ACC112 (cell line): ENCODE data around the gene BCAS3.

ENCODE experiments used
- H2AFZ ChIP-seq: fragments of 200-600 bp; sonication (generic); one replicate; pipeline ENCODE4 v1.6.0; 2017; ENCODE audit warnings: antibody characterized with exemption, low read length; ENCODE audit not compliant: unreplicated experiment
- H3K27ac ChIP-seq: fragments of 200-600 bp; sonication (generic); 2 replicates; pipeline ENCODE4 v1.5.1; 2014; ENCODE audit warnings: low read depth, mild to moderate bottlenecking, antibody characterized with exemption, low read length, moderate library complexity
- H3K27me3 ChIP-seq: fragments of 200-600 bp; sonication (generic); 2 replicates; pipeline ENCODE4 v1.6.1; 2014; ENCODE audit warnings: mild to moderate bottlenecking, antibody characterized with exemption, low read length, moderate library complexity, mixed read lengths; ENCODE audit not compliant: insufficient read depth
- H3K36me3 ChIP-seq: fragments of 200-600 bp; sonication (generic); 2 replicates; pipeline ENCODE4 v1.6.1; 2016; ENCODE audit warnings: mild to moderate bottlenecking, antibody characterized with exemption, low read length, moderate library complexity, mixed read lengths; ENCODE audit not compliant: insufficient read depth
- H3K4me1 ChIP-seq: fragments of 200-600 bp; sonication (generic); one replicate; pipeline ENCODE4 v1.6.1; 2016; ENCODE audit warnings: low read length, mixed read lengths; ENCODE audit not compliant: insufficient read depth, unreplicated experiment, control insufficient read depth
- H3K4me3 ChIP-seq: fragments of 200-600 bp; sonication (generic); 2 replicates; pipeline ENCODE4 v1.5.1; 2014; ENCODE audit warnings: mild to moderate bottlenecking, low read depth, low read length
- H3K79me2 ChIP-seq: fragments of 200-600 bp; sonication (generic); one replicate; pipeline ENCODE4 v1.6.0; 2016; ENCODE audit warnings: low read length; ENCODE audit not compliant: control insufficient read depth, unreplicated experiment, insufficient read depth

The BCAS3 gene

GRCh38 chr17:61318684-61319098 lies 641.0 kb downstream of the BCAS3 start:
- Histone ChIP-seq H3K36me3 (no peaks in the 10 kb centered on the region), H3K79me2 (no peaks in the 10 kb centered on the region), H3K27ac (no peak overlapping the region), H3K27me3 (no peaks in the 10 kb centered on the region), H3K4me3 (no peak overlapping the region), H2AFZ (no peak overlapping the region), H3K4me1 (peaks cover 17% of the 10 kb centered on the region)

DNA sequence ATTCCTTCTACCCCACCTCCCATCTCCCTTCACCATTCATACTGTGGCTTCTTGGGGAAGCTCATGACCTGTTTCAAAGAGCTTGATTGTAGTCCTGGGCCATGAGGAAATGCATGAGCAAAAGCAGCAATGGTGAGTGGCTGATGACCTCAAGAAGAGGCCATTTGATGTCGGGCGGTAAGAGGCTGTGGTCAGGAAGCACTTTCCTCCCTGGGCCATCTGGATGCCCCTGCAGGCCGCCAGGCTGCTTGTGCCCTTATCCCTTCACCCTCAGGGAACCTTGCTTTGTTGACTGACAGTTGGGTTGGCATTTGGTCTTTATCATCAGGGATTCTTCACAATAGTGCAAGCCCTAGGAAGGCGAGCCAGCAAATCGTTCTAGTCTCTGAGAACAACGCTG lies 643.7 kb downstream of the BCAS3 start:
- Histone ChIP-seq H3K4me3 (no peak overlapping the region), H3K36me3 (no peaks in the 10 kb centered on the region), H3K79me2 (no peaks in the 10 kb centered on the region), H2AFZ (no peak overlapping the region), H3K4me1 (peaks cover 38% of the 10 kb centered on the region), H3K27me3 (no peaks in the 10 kb centered on the region), H3K27ac (no peak overlapping the region)

DNA sequence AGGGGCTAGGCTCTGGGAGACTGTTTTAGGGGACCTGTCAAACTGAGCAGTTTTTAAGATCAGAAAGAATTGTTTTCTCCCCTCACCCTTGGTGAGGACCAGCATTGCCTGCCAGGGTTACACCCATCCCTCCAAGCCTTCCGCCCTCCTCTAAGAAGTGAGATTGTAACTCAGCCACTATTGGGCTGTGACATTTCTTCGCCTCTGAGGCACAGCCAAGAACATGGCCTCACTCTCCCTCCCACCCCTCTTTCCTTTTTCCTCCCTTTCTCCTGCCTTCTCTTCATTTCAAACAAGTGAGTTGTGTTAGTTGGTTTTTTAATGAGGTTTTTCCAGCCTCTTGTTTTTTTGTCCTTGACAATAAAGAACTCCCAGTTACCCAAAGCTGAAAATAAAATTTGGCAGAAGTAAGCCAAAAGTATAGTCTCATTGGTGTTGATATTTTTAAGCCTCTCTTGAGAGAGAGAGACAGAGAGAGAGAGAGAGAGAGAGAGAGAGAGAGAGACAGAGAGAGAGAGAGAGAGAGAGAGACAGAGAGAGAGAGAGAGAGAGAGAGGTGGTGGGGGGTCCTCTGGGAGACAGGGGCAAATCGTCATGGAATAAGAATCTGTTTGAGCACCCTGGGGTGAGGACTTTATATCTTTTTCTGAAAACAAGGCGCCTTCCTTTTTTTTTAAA lies 644.8 kb downstream of the BCAS3 start:
- H3K79me2 ChIP-seq, result no peaks in the 10 kb centered on the region
- peak overlapping the region; percentile 58 for H2AFZ ChIP-seq
- H3K27ac ChIP-seq, result no peak overlapping the region
- H3K36me3 ChIP-seq, result no peaks in the 10 kb centered on the region
- peaks cover 42% of the 10 kb centered on the region for H3K4me1 ChIP-seq
- no peak overlapping the region for H3K4me3 ChIP-seq
- no peaks in the 10 kb centered on the region for H3K27me3 ChIP-seq

- H3K79me2 ChIP-seq, result no peaks in the 10 kb centered on the region
- H3K27me3 ChIP-seq, result no peaks in the 10 kb centered on the region
- H3K27ac ChIP-seq, result peak overlapping the region; percentile 94
- no peak overlapping the region for H3K4me3 ChIP-seq
- peaks cover 42% of the 10 kb centered on the region for H3K4me1 ChIP-seq
- H2AFZ ChIP-seq, result peak overlapping the region; percentile 58
- no peaks in the 10 kb centered on the region for H3K36me3 ChIP-seq
Measured at GRCh38 chr17:61323003-61323908, 645.6 kb downstream of the BCAS3 start.

GRCh38 chr17:61323909-61324868 lies 646.5 kb downstream of the BCAS3 start:
- H3K79me2 ChIP-seq, result no peaks in the 10 kb centered on the region
- H3K27me3 ChIP-seq, result no peaks in the 10 kb centered on the region
- peak overlapping the region; percentile 94 for H3K27ac ChIP-seq
- H3K4me1 ChIP-seq, result peaks cover 42% of the 10 kb centered on the region
- H2AFZ ChIP-seq, result peak overlapping the region; percentile 58
- H3K36me3 ChIP-seq, result no peaks in the 10 kb centered on the region
- no peak overlapping the region for H3K4me3 ChIP-seq

DNA sequence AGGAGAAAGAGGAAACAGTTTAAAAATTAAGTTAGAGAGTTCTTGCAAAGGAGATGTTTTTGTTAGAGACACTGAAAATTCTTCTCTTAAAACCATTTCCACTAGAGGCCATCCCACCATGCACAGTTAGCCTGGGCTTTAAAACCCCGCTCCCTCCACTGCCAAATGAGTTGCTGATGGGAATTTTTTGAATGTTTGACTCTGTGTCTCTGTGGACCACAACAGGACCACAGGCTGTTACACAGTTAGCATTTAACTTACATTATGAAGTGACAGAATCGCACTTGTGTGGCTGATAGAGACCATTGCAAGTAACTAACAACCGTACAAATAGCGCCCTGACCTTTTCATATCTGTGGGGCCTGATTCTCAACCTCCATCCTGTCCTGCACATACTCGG lies 647.3 kb downstream of the BCAS3 start:
- Histone ChIP-seq H3K36me3 (no peaks in the 10 kb centered on the region), H2AFZ (peak overlapping the region; percentile 20), H3K79me2 (no peaks in the 10 kb centered on the region), H3K4me3 (peak overlapping the region; percentile 3; the same call in 1 of the 2 replicates), H3K27me3 (no peaks in the 10 kb centered on the region), H3K4me1 (peaks cover 42% of the 10 kb centered on the region), H3K27ac (peak overlapping the region; percentile 94)

DNA sequence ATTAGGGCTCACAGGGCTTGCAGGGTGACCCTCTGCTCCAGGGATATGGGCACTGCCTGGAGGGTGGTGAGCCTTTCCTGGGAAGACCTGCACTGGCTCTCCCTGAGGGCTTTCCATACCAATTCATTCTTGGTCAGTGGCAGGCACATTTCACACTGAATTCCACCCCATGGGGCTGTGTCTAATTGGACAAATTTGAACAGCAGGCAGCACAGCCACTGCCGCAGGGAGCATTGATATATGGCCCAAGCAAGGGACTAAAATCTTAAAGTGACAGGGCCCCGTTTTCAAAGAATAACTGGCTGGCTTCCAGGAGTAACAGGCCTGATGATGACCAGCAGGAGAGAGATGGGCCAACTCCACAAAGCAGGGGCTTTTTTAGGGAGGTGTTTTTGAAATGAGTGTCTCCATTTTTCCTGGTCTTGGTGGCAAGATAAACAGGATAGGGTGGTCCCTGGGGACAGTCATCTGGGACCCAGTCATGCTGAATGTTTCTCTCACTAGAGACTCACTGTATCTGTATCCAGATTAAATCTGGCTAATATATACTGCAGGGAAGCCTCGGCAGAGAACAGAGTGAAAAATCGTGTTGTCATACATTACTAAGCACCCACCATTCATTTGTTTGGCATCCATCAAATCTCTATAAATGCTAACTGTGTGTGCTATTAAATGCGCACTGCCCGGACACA lies 647.9 kb downstream of the BCAS3 start:
- peak overlapping the region; percentile 94 for H3K27ac ChIP-seq
- H3K4me1 ChIP-seq, result peaks cover 42% of the 10 kb centered on the region
- H3K4me3 ChIP-seq, result peak overlapping the region; percentile 3; the same call in 1 of the 2 replicates
- no peaks in the 10 kb centered on the region for H3K27me3 ChIP-seq
- H3K79me2 ChIP-seq, result no peaks in the 10 kb centered on the region
- H2AFZ ChIP-seq, result peak overlapping the region; percentile 58
- H3K36me3 ChIP-seq, result no peaks in the 10 kb centered on the region

GRCh38 chr17:61326330-61326729 lies 648.7 kb downstream of the BCAS3 start:
- no peak overlapping the region for H3K4me3 ChIP-seq
- H2AFZ ChIP-seq, result peak overlapping the region; percentile 58
- peaks cover 48% of the 10 kb centered on the region for H3K4me1 ChIP-seq
- H3K27me3 ChIP-seq, result no peaks in the 10 kb centered on the region
- peak overlapping the region; percentile 94 for H3K27ac ChIP-seq
- no peaks in the 10 kb centered on the region for H3K36me3 ChIP-seq
- H3K79me2 ChIP-seq, result no peaks in the 10 kb centered on the region

DNA sequence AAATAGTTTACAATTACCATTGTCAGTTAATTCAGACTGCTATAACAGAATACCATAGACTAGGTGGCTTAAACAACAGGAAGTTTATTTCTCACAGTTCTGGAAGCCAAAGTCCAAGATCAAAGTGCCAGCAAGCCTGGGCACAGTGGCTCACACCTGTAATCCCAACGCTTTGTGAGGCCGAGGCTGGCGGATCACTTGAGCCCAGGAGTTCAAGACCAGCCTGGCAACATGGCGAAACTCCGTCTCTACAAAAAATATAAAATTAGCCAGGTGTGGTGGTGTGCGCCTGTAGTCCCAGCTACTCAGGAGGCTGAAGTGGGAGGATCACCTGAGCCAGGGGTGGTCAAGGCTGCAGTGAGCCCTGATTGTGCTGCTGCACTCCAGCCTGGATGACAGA lies 650.7 kb downstream of the BCAS3 start:
- Histone ChIP-seq H2AFZ (no peak overlapping the region), H3K79me2 (no peaks in the 10 kb centered on the region), H3K36me3 (no peaks in the 10 kb centered on the region), H3K4me3 (no peak overlapping the region), H3K27me3 (no peaks in the 10 kb centered on the region), H3K27ac (no peak overlapping the region), H3K4me1 (peaks cover 44% of the 10 kb centered on the region)
